Measurements from ENCODE around the gene NAT8.
"Not testable (repeated sequence)": the region's sequence is repeated elsewhere in the genome, so short reads cannot be mapped to it uniquely, and the experiment has no call there.

NAT8 gene, protein sequence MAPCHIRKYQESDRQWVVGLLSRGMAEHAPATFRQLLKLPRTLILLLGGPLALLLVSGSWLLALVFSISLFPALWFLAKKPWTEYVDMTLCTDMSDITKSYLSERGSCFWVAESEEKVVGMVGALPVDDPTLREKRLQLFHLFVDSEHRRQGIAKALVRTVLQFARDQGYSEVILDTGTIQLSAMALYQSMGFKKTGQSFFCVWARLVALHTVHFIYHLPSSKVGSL

GRCh38 chr2:73642338-73643018 lies at the start of gene NAT8:
NAT8 (minus strand) TSS chr2:73642422; CDS start chr2:73641628, 794 bp downstream.
- no peak for DNase-seq

DNA sequence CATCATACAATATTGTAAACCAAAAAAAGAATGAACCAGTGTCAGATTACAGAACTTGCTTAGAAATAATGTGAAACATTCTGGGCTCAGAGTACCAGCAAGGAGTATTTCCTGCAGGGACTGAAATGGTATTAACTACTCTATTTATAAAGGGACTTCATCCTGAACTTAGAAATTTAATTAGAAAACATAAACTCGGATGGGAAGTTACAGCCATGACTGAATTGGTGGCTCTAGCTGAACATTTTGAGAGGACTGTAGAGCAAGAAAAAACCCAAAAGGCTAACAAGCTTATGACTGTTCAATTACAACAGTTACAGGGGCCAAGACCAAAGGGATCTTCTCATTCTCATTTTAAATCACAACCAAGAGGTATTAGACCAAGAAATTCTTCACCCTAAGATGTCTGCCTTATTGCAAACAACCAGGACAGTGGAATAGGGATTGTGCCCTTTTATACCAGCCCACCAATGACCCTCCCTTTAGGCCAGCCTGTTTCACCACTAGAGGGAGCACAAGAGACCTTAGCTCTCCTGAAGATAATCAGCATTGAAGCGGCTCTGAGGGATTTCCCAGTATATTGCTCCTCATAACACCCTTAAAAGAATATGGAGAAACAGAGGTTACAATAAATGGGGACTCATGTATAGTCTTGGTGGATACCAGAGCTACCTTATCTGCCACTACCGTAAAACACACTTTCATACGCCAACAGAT lies 48.3 kb upstream of the NAT8 start:
- DNase-seq: peak; percentile 22

- not testable (repeated sequence) for DNase-seq
Measured at GRCh38 chr2:73688494-73688893, 46.3 kb upstream of the NAT8 start.

GRCh38 chr2:73685764-73686438 lies 43.7 kb upstream of the NAT8 start:
- DNase-seq: no peak

- DNase-seq: not testable (repeated sequence)
Measured at GRCh38 chr2:73684905-73685304, 42.7 kb upstream of the NAT8 start.

GRCh38 chr2:73684325-73684724 lies 42.1 kb upstream of the NAT8 start:
- DNase-seq: not testable (repeated sequence)

DNA sequence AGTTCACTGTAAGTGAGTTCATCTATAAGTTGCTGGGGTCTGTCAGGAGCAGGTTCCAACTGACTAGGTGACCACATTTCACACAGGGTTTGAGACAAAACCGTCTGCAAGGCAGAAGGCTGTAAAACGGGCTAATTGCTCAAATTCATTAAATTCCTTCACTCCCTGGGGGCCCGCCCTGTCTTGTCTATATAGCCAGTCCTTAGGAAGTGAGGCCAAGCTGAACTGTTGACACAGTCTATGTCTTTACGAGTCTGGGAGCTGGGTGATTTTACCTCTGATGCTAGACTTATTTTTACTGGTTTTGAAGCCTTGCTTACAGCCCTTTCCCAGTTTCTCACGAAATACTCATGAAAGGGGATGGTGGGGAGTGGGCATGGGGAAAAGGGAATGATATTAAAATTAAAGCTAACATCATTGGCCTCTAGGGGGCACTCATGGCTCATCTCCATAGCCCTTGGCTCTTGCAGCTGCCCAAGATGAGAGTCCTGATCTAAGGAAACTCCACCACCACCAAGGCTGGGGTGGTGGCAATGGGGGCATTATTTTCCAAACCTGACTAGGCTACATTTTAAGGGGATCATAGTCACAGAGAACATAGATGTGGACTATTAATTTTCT lies 37.8 kb upstream of the NAT8 start:
- DNase-seq: peak; percentile 16

DNA sequence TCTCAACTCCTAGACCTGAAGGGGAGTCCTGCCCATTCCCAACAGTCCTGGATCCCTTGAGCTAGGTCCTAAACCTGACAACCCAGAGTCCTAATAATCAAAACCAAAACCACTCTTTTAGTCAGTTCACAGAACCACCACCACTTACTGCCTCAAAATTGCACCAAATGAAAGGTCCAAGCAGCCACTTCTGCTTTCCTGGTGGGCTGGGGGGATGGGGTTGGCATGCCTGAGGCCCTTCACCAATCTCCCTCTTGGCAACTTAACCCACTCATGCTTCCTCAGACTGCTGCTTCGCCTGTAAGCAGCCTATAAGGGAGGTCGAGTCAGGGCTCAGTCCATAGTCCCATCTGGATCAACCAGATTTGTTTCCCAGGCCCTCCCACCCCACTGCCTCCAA lies 37.0 kb upstream of the NAT8 start:
- peak; percentile 12 for DNase-seq

DNA sequence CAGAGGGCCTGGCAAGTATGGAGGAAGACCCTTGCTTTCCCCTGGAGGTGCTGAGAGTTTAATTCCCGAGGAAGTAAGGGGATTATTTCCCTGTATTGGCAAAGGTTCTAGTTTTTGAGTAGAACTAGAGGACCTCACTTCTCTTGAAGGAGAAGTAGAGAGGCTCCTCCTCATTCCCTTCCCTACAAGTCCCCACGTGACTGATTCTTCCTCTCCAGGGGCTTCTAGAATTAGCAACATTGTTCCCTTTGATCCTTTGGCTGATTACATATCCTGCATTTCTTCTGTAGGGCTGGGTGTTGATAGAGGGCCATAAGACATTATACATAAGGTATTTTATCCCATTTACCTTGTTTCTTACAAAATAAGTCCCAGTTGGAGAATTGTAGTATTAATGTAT lies 35.8 kb upstream of the NAT8 start:
- not testable (repeated sequence) for DNase-seq

DNA sequence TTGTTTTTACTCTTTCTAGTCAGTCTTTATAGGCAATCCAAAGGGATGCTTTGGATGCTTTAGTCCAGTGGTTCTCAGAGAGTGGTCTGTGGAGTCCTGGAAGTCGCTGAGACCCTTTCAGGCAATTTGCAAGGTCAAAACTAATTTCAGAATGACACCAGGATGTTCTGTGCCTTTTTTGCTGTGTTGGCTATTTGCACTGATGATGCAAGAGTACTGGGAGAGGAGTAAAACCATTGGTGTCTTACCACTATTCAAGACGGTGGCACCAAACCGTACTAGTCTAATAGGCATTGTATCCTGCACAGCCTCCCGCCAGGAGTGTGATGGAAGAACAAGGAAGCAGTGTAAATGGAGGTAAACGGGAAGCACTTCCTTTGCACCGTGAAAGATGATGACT lies 34.0 kb upstream of the NAT8 start:
- not testable (repeated sequence) for DNase-seq

GRCh38 chr2:73674696-73675157 lies 32.5 kb upstream of the NAT8 start:
- DNase-seq: not testable (repeated sequence)

DNA sequence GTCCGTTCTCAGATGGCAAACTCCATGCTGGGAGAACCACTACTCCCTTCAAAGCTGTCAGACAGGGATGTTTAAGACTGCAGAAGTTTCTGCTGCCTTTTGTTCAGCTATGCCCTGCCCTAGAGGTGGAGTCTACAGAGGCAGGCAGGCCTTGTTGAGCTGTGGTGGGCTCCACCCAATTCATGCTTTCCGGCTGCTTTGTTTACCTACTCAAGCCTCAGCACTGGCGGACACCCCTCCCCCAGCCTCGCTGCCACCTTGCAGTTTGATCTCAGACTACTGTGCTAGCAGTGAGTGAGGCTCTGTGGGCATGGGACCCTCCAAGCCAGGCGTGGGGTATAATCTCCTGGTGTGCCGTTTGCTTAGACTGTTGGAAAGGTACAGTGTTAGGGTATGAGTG lies 27.8 kb upstream of the NAT8 start:
- DNase-seq: not testable (repeated sequence)

DNA sequence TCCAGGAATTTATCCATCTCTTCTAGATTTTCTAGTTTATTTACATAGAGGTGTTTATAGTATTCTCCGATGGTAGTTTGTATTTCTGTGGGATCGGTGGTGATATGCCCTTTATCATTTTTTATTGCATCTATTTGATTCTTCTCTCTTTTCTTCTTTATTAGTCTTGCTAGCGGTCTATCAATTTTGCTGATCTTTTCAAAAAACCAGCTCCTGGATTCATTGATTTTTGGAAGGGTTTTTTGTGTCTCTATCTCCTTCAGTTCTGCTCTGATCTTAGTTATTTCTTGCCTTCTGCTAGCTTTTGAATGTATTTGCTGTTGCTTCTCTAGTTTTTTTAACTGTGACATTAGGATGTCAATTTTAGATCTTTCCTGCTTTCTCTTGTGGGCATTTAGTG lies 25.0 kb upstream of the NAT8 start:
- DNase-seq: not testable (repeated sequence)

DNA sequence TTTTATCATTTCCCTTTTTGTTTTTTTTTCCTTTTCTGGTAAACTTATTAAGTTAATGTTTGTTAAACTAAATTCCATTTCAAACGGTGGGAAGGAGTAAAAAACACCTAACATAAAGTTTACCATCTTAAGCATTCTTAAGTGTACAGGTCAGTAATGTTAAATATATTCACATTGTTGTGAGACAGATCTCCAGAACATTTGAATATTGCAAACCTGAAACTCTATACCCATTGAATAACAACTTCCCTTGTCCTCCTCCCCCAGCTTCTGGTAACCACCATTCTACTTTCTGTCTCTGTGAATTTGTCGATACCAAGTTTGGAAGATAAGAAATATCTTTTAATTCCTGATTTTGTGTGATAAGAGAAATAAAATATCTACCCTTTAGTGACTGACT lies 12.0 kb upstream of the NAT8 start:
- no peak for DNase-seq

GRCh38 chr2:73652348-73652747 lies 10.1 kb upstream of the NAT8 start:
- DNase-seq: no peak

DNA sequence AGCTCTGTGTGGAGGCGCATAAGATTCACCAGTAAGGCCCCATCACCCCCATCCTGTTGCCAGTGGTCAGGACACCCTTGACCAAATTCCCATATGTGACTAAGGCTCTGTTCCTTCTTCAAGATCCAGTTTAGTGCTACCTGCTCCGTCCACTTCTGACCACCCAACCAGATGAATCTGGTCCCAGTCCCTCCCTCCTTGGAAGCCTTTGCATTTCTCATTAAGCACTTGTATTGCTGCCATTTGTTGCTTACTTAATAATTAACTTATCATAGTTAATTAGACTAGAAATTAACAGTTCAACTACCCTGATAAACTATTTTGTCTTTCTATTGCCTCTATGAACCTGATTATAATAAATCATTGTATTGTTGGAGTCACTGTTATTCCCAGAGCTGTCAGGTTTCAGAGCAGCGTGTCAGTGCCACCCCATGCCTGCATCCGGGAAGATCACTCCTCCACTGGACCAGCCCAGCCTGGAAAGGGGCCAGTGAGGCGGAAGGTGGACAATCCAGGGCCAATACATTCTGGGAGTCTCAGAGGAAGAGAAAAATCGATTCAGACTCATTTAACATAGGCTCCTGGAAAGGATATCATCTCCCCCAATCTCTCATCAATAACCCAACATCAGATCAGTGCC lies 9.5 kb upstream of the NAT8 start:
- no peak for DNase-seq

GRCh38 chr2:73647690-73648089 lies 5.5 kb upstream of the NAT8 start:
- DNase-seq: not testable (repeated sequence)

GRCh38 chr2:73641767-73642062 lies 507 bp downstream of the NAT8 start:
- no peak for DNase-seq

DNA sequence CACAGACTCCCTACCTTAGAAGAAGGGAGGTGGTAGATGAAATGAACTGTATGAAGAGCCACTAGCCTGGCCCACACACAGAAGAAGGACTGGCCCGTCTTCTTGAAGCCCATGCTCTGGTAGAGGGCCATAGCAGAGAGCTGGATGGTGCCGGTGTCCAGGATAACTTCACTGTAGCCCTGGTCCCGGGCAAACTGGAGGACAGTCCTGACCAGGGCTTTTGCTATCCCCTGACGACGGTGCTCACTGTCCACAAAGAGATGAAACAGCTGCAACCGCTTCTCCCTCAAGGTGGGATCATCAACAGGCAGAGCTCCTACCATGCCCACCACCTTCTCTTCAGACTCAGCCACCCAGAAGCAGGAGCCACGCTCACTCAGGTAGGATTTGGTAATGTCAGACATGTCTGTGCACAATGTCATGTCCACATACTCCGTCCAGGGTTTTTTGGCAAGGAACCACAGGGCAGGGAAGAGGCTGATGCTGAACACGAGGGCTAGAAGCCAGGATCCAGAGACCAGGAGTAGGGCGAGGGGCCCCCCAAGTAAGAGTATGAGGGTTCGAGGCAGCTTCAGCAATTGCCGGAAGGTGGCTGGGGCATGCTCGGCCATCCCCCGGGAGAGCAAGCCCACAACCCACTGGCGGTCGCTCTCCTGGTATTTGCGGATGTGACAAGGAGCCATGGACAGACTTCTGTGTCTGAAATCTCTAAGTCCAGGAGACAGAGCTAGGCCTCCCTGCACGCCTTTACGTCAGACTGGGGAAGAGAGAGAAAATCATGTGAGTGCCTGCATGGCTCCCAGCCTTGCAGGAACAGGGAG lies 1.1 kb downstream of the NAT8 start:
- DNase-seq: no peak

DNA sequence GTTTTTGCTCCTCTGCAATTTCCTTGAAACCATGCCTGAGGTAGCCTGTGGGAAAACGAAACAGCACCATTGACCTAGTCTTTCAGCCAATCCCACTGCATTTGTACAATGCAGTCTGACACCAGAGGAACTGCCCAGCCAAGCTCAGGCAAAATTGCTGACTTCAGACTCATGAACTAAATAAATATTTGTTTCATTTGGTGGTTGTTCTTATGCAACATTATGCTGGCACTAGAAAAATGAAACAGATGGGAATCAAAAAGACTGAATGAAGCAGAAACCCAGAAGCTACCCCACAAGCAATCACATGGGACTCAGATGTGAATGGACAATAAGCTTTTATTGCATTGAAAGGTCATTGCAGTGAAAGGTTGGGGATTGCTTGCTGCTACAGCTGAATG lies 1.7 kb downstream of the NAT8 start:
- DNase-seq: no peak

GRCh38 chr2:73638429-73638828 lies 3.8 kb downstream of the NAT8 start:
- no peak for DNase-seq

GRCh38 chr2:73636977-73637376 lies 5.2 kb downstream of the NAT8 start:
- not testable (repeated sequence) for DNase-seq

Measured in GDM1 (cell line).